ENCODE measurements around the gene SUPT20H. TPM values are rescaled to one million over a fixed set of nuclear protein-coding genes. Genes with fewer than 3 reads are reported as not detected.
A peak's percentile ranks its signal among the peaks of the same experiment; 100 is the strongest.

Gene SUPT20H
- total and polyA plus RNA-seq, 2 of the 4 experiments (the other 2 are of a cell fraction), result 46.6 to 55.1 TPM

- H4K91ac ChIP-seq (ENCODE audit: insufficient read depth, low read depth, low read length), result 0 out of 2 replicates have a peak overlapping the region, but pooled peaks have one; percentile 48
- H3K4me1 ChIP-seq (ENCODE audit: control insufficient read depth, insufficient read depth, low read length), result no peaks in the 10 kb centered on the region; the same call in none of the 2 replicates
- H2AFZ ChIP-seq (replicated peaks; ENCODE audit: low read length, poor library complexity), result no peak overlapping the region
- dilution Hi-C loops (cut with HindIII; ENCODE audit: low sequenced_read_pairs, unreplicated experiment) (loop anchor here (25.0 kb wide), 1 partner anchor 136 kb away; no protein-coding TSS in a partner anchor), intact Hi-C loops (cut with micrococcal nuclease) (loop anchor here (10.0 kb wide), 2 partner anchors 653 to 1023 kb away; partner anchors contain the start of gene SPART), in situ Hi-C loops (cut with MboI; ENCODE audit: low sequenced_read_pairs) (loop anchor here (10.0 to 25.0 kb wide), 2 partner anchors 573 to 661 kb away; partner anchors contain the start of gene SPART)
- peak overlapping the region; percentile 71 for H3K4me3 ChIP-seq (ENCODE audit: insufficient read depth, low read depth, low read length)
- peaks cover 14 to 45% of the 10 kb centered on the region in 2 experiments for H3K79me1 ChIP-seq (ENCODE audit: low read depth in 1 of 2, low read length in 2 of 2)
- no peak overlapping the region for H2BK120ac ChIP-seq (ENCODE audit: low read depth, low read length)
- H2AK5ac ChIP-seq (ENCODE audit: low read depth, low read length), result peak overlapping the region; percentile 5; the same call in 1 of the 2 replicates
- ChIA-PET CTCF (no interaction called here), POLR2A (ENCODE audit: unreplicated experiment) (no interaction called here)
- TSS peak; percentile 12 for BruUV-seq (replicated peaks)
- ATAC-seq (ENCODE audit: low read depth) (no peak), DNase-seq (peak; percentile 23)
- peak overlapping the region; percentile 56 for H2BK5ac ChIP-seq (ENCODE audit: low read depth, low read length, poor library complexity, severe bottlenecking)
- H4K8ac ChIP-seq (ENCODE audit: low read depth in 2 of 2, low read length in 2 of 2), result peak overlapping the region; percentile 9 to 84; a peak in 1 of 4 replicates
- peaks cover 8% of the 10 kb centered on the region for H3K36me3 ChIP-seq (ENCODE audit: control insufficient read depth, insufficient read depth, low read length)
- H2BK15ac ChIP-seq (ENCODE audit: low read depth, low read length), result no peak overlapping the region
- 0 out of 2 replicates have a peak, but pooled peaks cover 2% of the 10 kb centered on the region for H3K9me1 ChIP-seq (ENCODE audit: insufficient read depth, low read length)
- no peak overlapping the region for H3K18ac ChIP-seq (ENCODE audit: low read depth, low read length)
- H2AK9ac ChIP-seq (replicated peaks; ENCODE audit: low read depth, low read length, poor library complexity), result no peak overlapping the region
- peak overlapping the region; percentile 89 for H3K27ac ChIP-seq (ENCODE audit: insufficient read depth, low read length)
- TF ChIP-seq RFX5 (IDR thresholded peaks at IDR 0.05; ENCODE audit: low read depth, low read length), result no peak
- TF ChIP-seq CEBPB (IDR thresholded peaks at IDR 0.05; ENCODE audit: low read depth, low read length), result peak; percentile 92
- H4K20me1 ChIP-seq (ENCODE audit: insufficient read depth, low read length), result no peaks in the 10 kb centered on the region
- no peaks in the 10 kb centered on the region for H3K9me3 ChIP-seq (ENCODE audit: control insufficient read depth, insufficient read depth, low read length)
- peak overlapping the region; percentile 15; the same call in 1 of the 2 replicates for H3K56ac ChIP-seq (ENCODE audit: extremely low read depth, insufficient read depth, low read length)
- peak overlapping the region; percentile 84 for H3K23ac ChIP-seq (ENCODE audit: low read depth, low read length)
- H2BK20ac ChIP-seq (ENCODE audit: low read depth, low read length), result no peak overlapping the region
- peak overlapping the region; percentile 78 for H3K4ac ChIP-seq (ENCODE audit: low read depth, low read length)
- no peaks in the 10 kb centered on the region for H3K27me3 ChIP-seq (ENCODE audit: control insufficient read depth, insufficient read depth, low read length)
- peak overlapping the region; percentile 100 for H3K4me2 ChIP-seq (ENCODE audit: low read depth, low read length)
- peak overlapping the region; percentile 78; the same call in 1 of the 2 replicates for H4K5ac ChIP-seq (ENCODE audit: low read depth, low read length)
- H3K9ac ChIP-seq (ENCODE audit: low read depth, low read length), result peak overlapping the region; percentile 88
- no CpG with 5 or more reads among the region's 6 CpGs for WGBS, 2 experiments (ENCODE audit: extremely low coverage in 2 of 2, insufficient read length in 1 of 2)
- peak overlapping the region; percentile 70 for H3K14ac ChIP-seq (replicated peaks; ENCODE audit: low read depth, low read length)
Observed at GRCh38 chr13:36997716-36998427, 61.6 kb downstream of the SUPT20H start.

Data from IMR-90 (cell line).